ENCODE results near the gene NLRP9. TPM values are rescaled to one million over a fixed set of nuclear protein-coding genes. Genes with fewer than 3 reads are reported as not detected.

NLRP9 gene
- total and polyA plus RNA-seq, 2 of the 13 experiments (the other 11 are each of a cell fraction or from before 2014, with no cell fraction given), result not detected

DNA sequence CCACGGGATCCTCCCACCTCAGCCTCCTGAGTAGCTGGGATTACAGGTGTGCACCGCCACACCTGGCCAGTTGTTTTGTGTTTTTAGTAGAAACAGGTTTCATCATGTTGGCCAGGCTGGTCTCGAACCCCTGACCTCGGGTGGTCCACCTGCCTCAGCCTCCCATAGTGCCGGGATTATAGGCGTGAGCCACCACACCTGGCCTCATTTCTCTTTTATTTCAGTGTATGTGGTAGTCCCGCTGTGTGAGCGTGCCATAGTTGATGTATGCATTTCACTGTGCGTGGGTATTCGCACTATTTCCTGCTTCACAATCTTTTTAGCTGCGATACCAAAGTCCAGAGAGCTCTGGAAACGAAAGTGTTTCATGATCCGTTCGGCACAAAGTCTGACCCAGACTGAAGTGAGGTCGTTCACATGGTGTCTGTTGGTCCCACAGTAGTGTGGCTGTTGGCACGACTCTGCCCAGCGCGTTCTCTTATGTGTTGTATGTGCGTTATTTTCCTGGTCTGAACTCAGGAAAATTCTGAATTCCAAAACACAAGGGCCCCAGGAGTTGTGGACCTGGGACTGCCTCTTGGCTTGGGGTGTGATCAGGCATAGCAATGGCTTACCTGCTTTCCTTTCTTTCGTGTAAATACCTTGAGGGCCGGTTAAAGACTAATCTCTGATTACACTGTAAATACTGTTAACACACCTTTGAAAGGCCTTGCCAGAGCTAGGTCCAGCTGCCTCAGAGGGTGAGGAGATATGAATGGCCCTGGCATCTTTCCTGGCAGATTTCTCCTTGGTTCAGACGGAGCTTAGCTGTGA is 54.5 kb downstream of the NLRP9 start (continued):
- TF ChIP-seq TBX3 (IDR thresholded peaks at IDR 0.05; ENCODE audit: borderline replicate concordance) (peak; percentile 28; the same call in 1 of the 2 replicates), RFXANK (CRISPR knock-in tag; IDR thresholded peaks at IDR 0.05) (no peak), CAMTA2 (CRISPR knock-in tag; IDR thresholded peaks at IDR 0.05; ENCODE audit: borderline replicate concordance) (no peak), ZNF224 (CRISPR knock-in tag; IDR thresholded peaks at IDR 0.05) (no peak), SP4 (CRISPR knock-in tag; IDR thresholded peaks at IDR 0.05) (0 out of 2 replicates have a peak, but pooled peaks have one; percentile 10), ZNF616 (CRISPR knock-in tag; IDR thresholded peaks at IDR 0.05; ENCODE audit: low read depth) (no peak), FOSL2 (CRISPR knock-in tag; IDR thresholded peaks at IDR 0.05) (peak; percentile 12; the same call in 1 of the 2 replicates), ZSCAN20 (CRISPR knock-in tag; IDR thresholded peaks at IDR 0.05; ENCODE audit: borderline replicate concordance) (no peak), TCF7L2 (IDR thresholded peaks at IDR 0.05; ENCODE audit: low read depth, low read length) (no peak), ZNF235 (CRISPR knock-in tag; IDR thresholded peaks at IDR 0.05; ENCODE audit: borderline replicate concordance) (no peak), U2AF1 (optimal IDR thresholded peaks at IDR 0.05; ENCODE audit: low read depth, low read length) (no peak)
- TF ChIP-seq, protein P1, sequence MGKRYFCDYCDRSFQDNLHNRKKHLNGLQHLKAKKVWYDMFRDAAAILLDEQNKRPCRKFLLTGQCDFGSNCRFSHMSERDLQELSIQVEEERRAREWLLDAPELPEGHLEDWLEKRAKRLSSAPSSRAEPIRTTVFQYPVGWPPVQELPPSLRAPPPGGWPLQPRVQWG (CRISPR knock-in tag; IDR thresholded peaks at IDR 0.05; ENCODE audit: borderline replicate concordance, low read depth), result no peak
- TF ChIP-seq, protein P2, sequence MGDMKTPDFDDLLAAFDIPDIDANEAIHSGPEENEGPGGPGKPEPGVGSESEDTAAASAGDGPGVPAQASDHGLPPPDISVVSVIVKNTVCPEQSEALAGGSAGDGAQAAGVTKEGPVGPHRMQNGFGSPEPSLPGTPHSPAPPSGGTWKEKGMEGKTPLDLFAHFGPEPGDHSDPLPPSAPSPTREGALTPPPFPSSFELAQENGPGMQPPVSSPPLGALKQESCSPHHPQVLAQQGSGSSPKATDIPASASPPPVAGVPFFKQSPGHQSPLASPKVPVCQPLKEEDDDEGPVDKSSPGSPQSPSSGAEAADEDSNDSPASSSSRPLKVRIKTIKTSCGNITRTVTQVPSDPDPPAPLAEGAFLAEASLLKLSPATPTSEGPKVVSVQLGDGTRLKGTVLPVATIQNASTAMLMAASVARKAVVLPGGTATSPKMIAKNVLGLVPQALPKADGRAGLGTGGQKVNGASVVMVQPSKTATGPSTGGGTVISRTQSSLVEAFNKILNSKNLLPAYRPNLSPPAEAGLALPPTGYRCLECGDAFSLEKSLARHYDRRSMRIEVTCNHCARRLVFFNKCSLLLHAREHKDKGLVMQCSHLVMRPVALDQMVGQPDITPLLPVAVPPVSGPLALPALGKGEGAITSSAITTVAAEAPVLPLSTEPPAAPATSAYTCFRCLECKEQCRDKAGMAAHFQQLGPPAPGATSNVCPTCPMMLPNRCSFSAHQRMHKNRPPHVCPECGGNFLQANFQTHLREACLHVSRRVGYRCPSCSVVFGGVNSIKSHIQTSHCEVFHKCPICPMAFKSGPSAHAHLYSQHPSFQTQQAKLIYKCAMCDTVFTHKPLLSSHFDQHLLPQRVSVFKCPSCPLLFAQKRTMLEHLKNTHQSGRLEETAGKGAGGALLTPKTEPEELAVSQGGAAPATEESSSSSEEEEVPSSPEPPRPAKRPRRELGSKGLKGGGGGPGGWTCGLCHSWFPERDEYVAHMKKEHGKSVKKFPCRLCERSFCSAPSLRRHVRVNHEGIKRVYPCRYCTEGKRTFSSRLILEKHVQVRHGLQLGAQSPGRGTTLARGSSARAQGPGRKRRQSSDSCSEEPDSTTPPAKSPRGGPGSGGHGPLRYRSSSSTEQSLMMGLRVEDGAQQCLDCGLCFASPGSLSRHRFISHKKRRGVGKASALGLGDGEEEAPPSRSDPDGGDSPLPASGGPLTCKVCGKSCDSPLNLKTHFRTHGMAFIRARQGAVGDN (CRISPR knock-in tag; IDR thresholded peaks at IDR 0.05), result peak; percentile 75
- TF ChIP-seq, protein P3, sequence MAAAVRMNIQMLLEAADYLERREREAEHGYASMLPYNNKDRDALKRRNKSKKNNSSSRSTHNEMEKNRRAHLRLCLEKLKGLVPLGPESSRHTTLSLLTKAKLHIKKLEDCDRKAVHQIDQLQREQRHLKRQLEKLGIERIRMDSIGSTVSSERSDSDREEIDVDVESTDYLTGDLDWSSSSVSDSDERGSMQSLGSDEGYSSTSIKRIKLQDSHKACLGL (CRISPR knock-in tag; IDR thresholded peaks at IDR 0.05), result no peak
- TF ChIP-seq, protein P4, sequence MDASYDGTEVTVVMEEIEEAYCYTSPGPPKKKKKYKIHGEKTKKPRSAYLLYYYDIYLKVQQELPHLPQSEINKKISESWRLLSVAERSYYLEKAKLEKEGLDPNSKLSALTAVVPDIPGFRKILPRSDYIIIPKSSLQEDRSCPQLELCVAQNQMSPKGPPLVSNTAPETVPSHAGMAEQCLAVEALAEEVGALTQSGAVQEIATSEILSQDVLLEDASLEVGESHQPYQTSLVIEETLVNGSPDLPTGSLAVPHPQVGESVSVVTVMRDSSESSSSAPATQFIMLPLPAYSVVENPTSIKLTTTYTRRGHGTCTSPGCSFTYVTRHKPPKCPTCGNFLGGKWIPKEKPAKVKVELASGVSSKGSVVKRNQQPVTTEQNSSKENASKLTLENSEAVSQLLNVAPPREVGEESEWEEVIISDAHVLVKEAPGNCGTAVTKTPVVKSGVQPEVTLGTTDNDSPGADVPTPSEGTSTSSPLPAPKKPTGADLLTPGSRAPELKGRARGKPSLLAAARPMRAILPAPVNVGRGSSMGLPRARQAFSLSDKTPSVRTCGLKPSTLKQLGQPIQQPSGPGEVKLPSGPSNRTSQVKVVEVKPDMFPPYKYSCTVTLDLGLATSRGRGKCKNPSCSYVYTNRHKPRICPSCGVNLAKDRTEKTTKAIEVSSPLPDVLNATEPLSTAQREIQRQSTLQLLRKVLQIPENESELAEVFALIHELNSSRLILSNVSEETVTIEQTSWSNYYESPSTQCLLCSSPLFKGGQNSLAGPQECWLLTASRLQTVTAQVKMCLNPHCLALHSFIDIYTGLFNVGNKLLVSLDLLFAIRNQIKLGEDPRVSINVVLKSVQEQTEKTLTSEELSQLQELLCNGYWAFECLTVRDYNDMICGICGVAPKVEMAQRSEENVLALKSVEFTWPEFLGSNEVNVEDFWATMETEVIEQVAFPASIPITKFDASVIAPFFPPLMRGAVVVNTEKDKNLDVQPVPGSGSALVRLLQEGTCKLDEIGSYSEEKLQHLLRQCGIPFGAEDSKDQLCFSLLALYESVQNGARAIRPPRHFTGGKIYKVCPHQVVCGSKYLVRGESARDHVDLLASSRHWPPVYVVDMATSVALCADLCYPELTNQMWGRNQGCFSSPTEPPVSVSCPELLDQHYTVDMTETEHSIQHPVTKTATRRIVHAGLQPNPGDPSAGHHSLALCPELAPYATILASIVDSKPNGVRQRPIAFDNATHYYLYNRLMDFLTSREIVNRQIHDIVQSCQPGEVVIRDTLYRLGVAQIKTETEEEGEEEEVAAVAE (CRISPR knock-in tag; IDR thresholded peaks at IDR 0.05; ENCODE audit: borderline replicate concordance), result no peak
- TF ChIP-seq, protein P5, sequence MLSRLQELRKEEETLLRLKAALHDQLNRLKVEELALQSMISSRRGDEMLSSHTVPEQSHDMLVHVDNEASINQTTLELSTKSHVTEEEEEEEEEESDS (CRISPR knock-in tag; IDR thresholded peaks at IDR 0.05; ENCODE audit: borderline replicate concordance), result no peak
- TF ChIP-seq, protein P6, sequence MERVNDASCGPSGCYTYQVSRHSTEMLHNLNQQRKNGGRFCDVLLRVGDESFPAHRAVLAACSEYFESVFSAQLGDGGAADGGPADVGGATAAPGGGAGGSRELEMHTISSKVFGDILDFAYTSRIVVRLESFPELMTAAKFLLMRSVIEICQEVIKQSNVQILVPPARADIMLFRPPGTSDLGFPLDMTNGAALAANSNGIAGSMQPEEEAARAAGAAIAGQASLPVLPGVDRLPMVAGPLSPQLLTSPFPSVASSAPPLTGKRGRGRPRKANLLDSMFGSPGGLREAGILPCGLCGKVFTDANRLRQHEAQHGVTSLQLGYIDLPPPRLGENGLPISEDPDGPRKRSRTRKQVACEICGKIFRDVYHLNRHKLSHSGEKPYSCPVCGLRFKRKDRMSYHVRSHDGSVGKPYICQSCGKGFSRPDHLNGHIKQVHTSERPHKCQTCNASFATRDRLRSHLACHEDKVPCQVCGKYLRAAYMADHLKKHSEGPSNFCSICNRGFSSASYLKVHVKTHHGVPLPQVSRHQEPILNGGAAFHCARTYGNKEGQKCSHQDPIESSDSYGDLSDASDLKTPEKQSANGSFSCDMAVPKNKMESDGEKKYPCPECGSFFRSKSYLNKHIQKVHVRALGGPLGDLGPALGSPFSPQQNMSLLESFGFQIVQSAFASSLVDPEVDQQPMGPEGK (CRISPR knock-in tag; IDR thresholded peaks at IDR 0.05), result no peak
